Measurements from ENCODE around the gene AGFG2.

The AGFG2 gene

GRCh38 chr7:100491192-100491578, 47.8 kb upstream of the AGFG2 start:
- Histone ChIP-seq H3K4me1 (ENCODE audit: low read length) (no peaks in the 10 kb centered on the region), H3K27ac (ENCODE audit: low read length) (no peak overlapping the region), H3K36me3 (replicated peaks; ENCODE audit: insufficient read depth, low read length) (no peaks in the 10 kb centered on the region), H3F3A (ENCODE audit: insufficient read depth, low read length) (no peaks in the 10 kb centered on the region), H3K27me3 (replicated peaks; ENCODE audit: insufficient read depth, low read length) (peaks cover 78% of the 10 kb centered on the region), H3K9me2 (replicated peaks; ENCODE audit: insufficient read depth, low read length) (no peaks in the 10 kb centered on the region), H3K4me2 (ENCODE audit: low read depth, low read length) (no peak overlapping the region), H3K9me3 (replicated peaks; ENCODE audit: insufficient read depth, low read length) (no peaks in the 10 kb centered on the region), H3K4me3 (ENCODE audit: low read length) (no peak overlapping the region), H2AFZ (ENCODE audit: low read length) (no peak overlapping the region), H4K20me1 (ENCODE audit: insufficient read depth, low read length) (no peaks in the 10 kb centered on the region), H3K79me2 (ENCODE audit: low read length) (no peaks in the 10 kb centered on the region), H3K9ac (ENCODE audit: low read length) (no peak overlapping the region)
- TF ChIP-seq EZH2 (optimal IDR thresholded peaks at IDR 0.05; ENCODE audit: low read depth, low read length), result no peak
- no peak for TF ChIP-seq CTCF (IDR thresholded peaks at IDR 0.05; ENCODE audit: low read length)
- DNase-seq, result no peak

- Histone ChIP-seq H3K27ac (ENCODE audit: low read length) (no peak overlapping the region), H3K79me2 (ENCODE audit: low read length) (no peaks in the 10 kb centered on the region), H2AFZ (ENCODE audit: low read length) (peak overlapping the region; percentile 70; the same call in 1 of the 2 replicates), H3K4me1 (ENCODE audit: low read length) (no peaks in the 10 kb centered on the region), H3K4me3 (ENCODE audit: low read length) (peak overlapping the region; percentile 25; the same call in 1 of the 2 replicates), H3K9ac (ENCODE audit: low read length) (no peak overlapping the region), H3K36me3 (replicated peaks; ENCODE audit: insufficient read depth, low read length) (no peaks in the 10 kb centered on the region), H3K27me3 (replicated peaks; ENCODE audit: insufficient read depth, low read length) (peaks cover 62% of the 10 kb centered on the region), H4K20me1 (ENCODE audit: insufficient read depth, low read length) (no peaks in the 10 kb centered on the region), H3F3A (ENCODE audit: insufficient read depth, low read length) (no peaks in the 10 kb centered on the region), H3K4me2 (ENCODE audit: low read depth, low read length) (peak overlapping the region; percentile 89), H3K9me3 (replicated peaks; ENCODE audit: insufficient read depth, low read length) (no peaks in the 10 kb centered on the region), H3K9me2 (replicated peaks; ENCODE audit: insufficient read depth, low read length) (no peaks in the 10 kb centered on the region)
- DNase-seq, result no peak
- no peak for TF ChIP-seq EZH2phosphoT487 (IDR thresholded peaks at IDR 0.05; ENCODE audit: low read length)
- no peak for TF ChIP-seq CTCF (IDR thresholded peaks at IDR 0.05; ENCODE audit: low read length)
- no peak for TF ChIP-seq EZH2 (optimal IDR thresholded peaks at IDR 0.05; ENCODE audit: low read depth, low read length)
Measured at GRCh38 chr7:100492738-100493475, 46.1 kb upstream of the AGFG2 start.

GRCh38 chr7:100493476-100494264, 45.3 kb upstream of the AGFG2 start:
- Histone ChIP-seq H4K20me1 (ENCODE audit: insufficient read depth, low read length) (no peaks in the 10 kb centered on the region), H3F3A (ENCODE audit: insufficient read depth, low read length) (no peaks in the 10 kb centered on the region), H3K9me3 (replicated peaks; ENCODE audit: insufficient read depth, low read length) (no peaks in the 10 kb centered on the region), H3K36me3 (replicated peaks; ENCODE audit: insufficient read depth, low read length) (no peaks in the 10 kb centered on the region), H3K9me2 (replicated peaks; ENCODE audit: insufficient read depth, low read length) (no peaks in the 10 kb centered on the region), H3K27me3 (replicated peaks; ENCODE audit: insufficient read depth, low read length) (peaks cover 54% of the 10 kb centered on the region), H3K4me3 (ENCODE audit: low read length) (peak overlapping the region; percentile 25; the same call in 1 of the 2 replicates), H3K4me1 (ENCODE audit: low read length) (no peaks in the 10 kb centered on the region), H2AFZ (ENCODE audit: low read length) (peak overlapping the region; percentile 70), H3K4me2 (ENCODE audit: low read depth, low read length) (peak overlapping the region; percentile 89), H3K27ac (ENCODE audit: low read length) (no peak overlapping the region), H3K9ac (ENCODE audit: low read length) (no peak overlapping the region), H3K79me2 (ENCODE audit: low read length) (no peaks in the 10 kb centered on the region)
- DNase-seq, result peak; percentile 37
- TF ChIP-seq CTCF (IDR thresholded peaks at IDR 0.05; ENCODE audit: low read length) (no peak; the same call in 1 of the 2 replicates), EZH2 (optimal IDR thresholded peaks at IDR 0.05; ENCODE audit: low read depth, low read length) (no peak), EZH2phosphoT487 (IDR thresholded peaks at IDR 0.05; ENCODE audit: low read length) (no peak)
